ENCODE measurements around the gene TENM4. TPM values are rescaled to one million over a fixed set of nuclear protein-coding genes. Genes with fewer than 3 reads are reported as not detected.
"Not testable (repeated sequence)": the region's sequence is repeated elsewhere in the genome, so short reads cannot be mapped to it uniquely, and the experiment has no call there.

Gene TENM4
- total RNA-seq, 4 donors from 2014 or later, result 16.8 to 158 (median 120) TPM

DNA sequence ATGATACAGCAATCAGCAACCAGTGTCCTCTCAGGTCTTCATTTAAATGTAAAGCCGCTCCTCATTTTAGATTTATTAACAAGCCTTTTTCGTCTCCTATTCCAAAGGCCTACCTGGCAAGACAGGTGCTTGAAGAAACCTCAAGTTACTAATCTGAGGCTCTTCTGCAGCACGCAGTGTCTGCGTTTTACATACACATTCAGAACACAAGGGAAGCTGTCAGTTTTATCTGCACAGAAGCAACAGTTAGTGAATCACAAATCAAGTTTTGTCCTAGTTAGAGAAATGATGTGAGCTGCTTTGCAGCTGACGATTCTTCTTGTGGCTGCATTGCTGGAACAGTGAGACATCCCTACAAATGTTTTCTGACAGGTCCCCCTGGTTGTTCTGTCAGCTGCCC lies 557.3 kb downstream of the TENM4 start:
- no peak overlapping the region for H3K4me3 ChIP-seq (replicated peaks in 1 of 3)
- H3K36me3 ChIP-seq, result no peaks in the 10 kb centered on the region

GRCh38 chr11:78879094-78879980 lies 561.5 kb downstream of the TENM4 start:
- H3K4me3 ChIP-seq (replicated peaks in 1 of 3); H3K4me1 ChIP-seq; DNase-seq; H3K9me3 ChIP-seq; H3K27ac ChIP-seq; H3K27me3 ChIP-seq; intact Hi-C loops (cut with DNase I); H3K36me3 ChIP-seq: not testable (repeated sequence)
- WGBS, 2 donors, result 92 to 95% methylated on average over 15 to 31 of the region's 54 CpGs

More for the DNA sequence above, 557.3 kb downstream of the TENM4 start:
- TF ChIP-seq POLR2A (IDR thresholded peaks at IDR 0.05) (no peak), CTCF (IDR thresholded peaks at IDR 0.05) (no peak)
- H3K27ac ChIP-seq, result no peak overlapping the region
- no peaks in the 10 kb centered on the region for H3K9me3 ChIP-seq
- 94 to 97% methylated on average over 5 of the region's 5 CpGs for whole genome bisulfite sequencing, 2 donors
- H3K27me3 ChIP-seq, result no peaks in the 10 kb centered on the region
- intact Hi-C loops (cut with DNase I), result no loop called here
- H3K4me1 ChIP-seq, result no peaks in the 10 kb centered on the region
- no peak for DNase-seq

DNA sequence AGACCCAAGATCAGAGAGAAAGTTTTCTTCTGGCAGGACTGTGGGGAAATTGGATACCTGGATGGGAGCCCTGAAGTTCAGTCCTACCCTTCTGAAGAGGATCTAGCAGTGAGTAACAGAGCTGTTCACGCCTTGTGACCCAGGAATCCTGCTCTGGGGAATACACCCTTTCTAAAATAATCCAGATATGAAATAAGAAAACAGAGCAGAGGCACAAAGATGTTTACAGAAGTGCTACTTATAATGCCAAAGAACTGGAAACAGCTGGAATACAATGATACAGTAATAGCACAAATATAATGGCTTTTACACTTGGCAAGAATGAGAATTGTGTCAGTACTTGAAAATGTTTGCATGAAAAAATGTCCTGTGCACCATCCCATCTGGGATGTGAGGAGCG lies 562.2 kb downstream of the TENM4 start:
- intact Hi-C loops (cut with DNase I), result no loop called here
- no peaks in the 10 kb centered on the region for H3K27me3 ChIP-seq
- no peak for TF ChIP-seq POLR2A (IDR thresholded peaks at IDR 0.05)
- no peak for TF ChIP-seq CTCF (IDR thresholded peaks at IDR 0.05)
- no peaks in the 10 kb centered on the region for H3K9me3 ChIP-seq
- no peaks in the 10 kb centered on the region for H3K36me3 ChIP-seq
- no peak for DNase-seq
- H3K27ac ChIP-seq, result no peak overlapping the region
- WGBS, 2 donors, result 77 to 78% methylated on average over 2 of the region's 2 CpGs
- no peak overlapping the region for H3K4me3 ChIP-seq (replicated peaks in 1 of 3)
- H3K4me1 ChIP-seq, result no peaks in the 10 kb centered on the region

DNA sequence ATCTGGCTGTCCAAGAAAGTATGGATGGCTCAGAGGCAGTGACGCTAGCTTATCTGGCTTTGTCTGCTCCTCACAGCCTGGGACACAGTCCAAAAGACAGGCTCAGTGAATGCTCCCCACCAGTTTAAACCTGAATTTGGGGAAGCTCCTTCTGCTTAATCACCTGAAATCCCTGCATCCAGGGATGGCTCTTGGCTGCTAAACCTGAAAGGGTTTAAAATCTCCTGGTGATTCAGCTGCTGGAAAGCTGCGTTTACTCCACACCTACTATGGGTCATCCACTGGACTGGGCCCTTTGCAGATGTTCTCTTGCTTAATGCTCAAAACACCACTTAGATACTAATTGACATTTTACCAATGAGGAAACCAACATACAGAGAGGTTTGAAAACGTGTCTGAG lies 564.2 kb downstream of the TENM4 start:
- intact Hi-C loops (cut with DNase I), result no loop called here
- no peaks in the 10 kb centered on the region for H3K9me3 ChIP-seq
- H3K27me3 ChIP-seq, result no peaks in the 10 kb centered on the region
- no peak for TF ChIP-seq CTCF (IDR thresholded peaks at IDR 0.05)
- no peak for TF ChIP-seq POLR2A (IDR thresholded peaks at IDR 0.05)
- WGBS, 2 donors, result 89 to 91% methylated on average over 3 of the region's 3 CpGs
- H3K4me1 ChIP-seq, result no peaks in the 10 kb centered on the region
- no peak for DNase-seq
- no peak overlapping the region for H3K27ac ChIP-seq
- no peak overlapping the region for H3K4me3 ChIP-seq (replicated peaks in 1 of 3)
- H3K36me3 ChIP-seq, result no peaks in the 10 kb centered on the region

DNA sequence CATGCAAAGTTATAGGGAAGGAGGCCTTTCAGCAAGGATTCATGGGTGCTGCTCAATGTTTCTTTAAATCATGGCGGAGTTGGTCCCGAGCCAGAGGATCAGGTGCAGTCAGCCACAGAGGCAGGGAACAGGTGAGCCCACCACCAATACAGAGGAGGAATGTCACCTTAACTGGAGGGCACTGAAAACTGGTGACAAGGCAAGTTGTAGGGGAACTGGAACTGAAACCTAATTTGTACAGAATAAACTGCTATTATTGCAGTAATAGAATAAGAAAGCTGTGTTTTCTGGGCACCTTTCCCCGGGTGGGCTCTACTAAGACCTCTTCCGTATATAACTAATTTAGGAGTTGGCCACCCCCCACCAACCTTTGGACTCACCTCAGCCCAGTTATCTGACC lies 570.2 kb downstream of the TENM4 start:
- 79 to 91% methylated on average over 4 of the region's 4 CpGs for WGBS, 2 donors

More for the DNA sequence above, 570.2 kb downstream of the TENM4 start:
- Histone ChIP-seq H3K9me3 (no peaks in the 10 kb centered on the region), H3K4me3 (replicated peaks in 1 of 3) (no peak overlapping the region), H3K36me3 (no peaks in the 10 kb centered on the region), H3K4me1 (peaks cover 0 to 8% of the 10 kb centered on the region in 2 donors), H3K27me3 (no peaks in the 10 kb centered on the region), H3K27ac (no peak overlapping the region)
- intact Hi-C loops (cut with DNase I), result no loop called here
- DNase-seq, result peak; percentile 16 to 17
- TF ChIP-seq CTCF (IDR thresholded peaks at IDR 0.05) (no peak), POLR2A (IDR thresholded peaks at IDR 0.05) (no peak)
